ENCODE measurements around the gene CCDC136.
A peak's percentile ranks its signal among the peaks of the same experiment; 100 is the strongest.

The CCDC136 gene

DNA sequence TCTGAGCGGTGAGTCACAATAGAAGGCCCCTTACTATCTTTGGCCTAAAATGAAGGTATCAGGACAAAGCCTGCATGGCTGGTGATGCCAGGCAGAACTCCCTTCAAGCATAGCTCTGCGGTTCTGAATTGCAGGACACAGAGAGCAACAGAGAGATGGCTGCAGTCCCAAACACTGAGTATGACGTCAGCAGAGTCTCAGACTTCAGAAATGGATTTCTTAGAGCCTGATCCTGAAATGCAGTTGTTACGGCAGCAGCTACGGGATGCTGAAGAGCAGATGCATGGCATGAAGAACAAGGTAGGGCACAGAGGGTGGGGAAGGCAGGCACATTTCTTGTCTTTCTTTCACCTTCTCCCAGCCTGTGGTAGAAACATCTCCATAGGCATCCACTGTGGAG lies 13.5 kb downstream of the CCDC136 start:
- DNase-seq (ENCODE audit: low read depth), result no peak

DNA sequence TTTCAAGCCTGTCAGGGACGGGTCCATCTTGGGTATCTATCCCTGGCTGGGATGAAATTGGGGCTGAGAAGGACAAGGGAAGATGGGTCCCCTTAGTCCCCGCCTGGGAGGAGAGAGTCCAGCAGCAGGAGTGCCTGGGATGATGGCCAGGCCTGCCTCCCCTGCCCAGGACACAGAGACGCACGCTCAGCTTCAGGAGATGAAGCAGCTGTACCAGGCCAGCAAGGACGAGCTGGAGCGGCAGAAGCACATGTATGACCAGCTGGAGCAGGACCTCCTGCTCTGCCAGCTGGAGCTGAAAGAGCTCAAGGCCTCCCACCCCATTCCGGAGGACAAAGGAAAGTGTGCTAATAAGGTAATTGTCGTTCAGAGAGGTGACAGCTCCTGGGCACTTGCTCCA lies 15.4 kb downstream of the CCDC136 start:
- no peak for DNase-seq (ENCODE audit: low read depth)

DNA sequence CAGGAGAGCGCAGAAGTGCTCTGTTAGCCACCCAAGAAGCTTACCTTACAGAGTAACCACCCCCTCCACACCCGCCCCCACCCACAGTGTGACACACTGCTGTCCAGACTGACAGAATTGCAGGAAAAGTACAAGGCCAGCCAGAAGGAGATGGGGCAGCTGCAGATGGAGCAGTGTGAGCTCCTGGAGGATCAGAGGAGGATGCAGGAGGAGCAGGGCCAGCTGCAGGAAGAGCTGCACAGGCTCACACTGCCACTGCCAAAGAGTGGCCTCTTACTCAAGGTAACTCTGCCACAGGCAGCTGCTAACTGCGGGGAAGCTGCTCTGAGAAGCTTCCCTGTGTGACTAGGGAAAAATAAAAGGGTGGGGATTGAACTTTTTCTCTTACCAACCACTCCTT lies 17.6 kb downstream of the CCDC136 start:
- no peak for DNase-seq (ENCODE audit: low read depth)

DNA sequence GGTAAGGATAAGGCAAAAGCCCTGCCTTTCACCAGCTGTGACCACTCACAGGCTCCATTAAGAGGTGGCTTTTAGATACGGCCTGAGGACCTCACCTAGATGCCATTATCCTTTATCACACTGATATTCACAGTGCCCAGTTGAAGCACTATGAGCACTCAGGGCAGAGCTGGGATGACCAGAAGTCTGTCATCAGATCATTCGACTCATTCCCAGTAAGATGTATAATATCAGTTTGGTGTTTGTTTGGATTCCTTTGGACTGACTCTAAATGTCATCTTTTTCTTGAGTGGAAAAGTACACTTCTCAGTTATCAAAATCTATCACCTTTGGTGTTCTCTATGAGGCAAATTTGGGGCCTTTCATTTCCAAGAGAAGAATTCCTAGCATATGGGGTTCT lies 18.7 kb downstream of the CCDC136 start:
- no peak for DNase-seq (ENCODE audit: low read depth)

DNA sequence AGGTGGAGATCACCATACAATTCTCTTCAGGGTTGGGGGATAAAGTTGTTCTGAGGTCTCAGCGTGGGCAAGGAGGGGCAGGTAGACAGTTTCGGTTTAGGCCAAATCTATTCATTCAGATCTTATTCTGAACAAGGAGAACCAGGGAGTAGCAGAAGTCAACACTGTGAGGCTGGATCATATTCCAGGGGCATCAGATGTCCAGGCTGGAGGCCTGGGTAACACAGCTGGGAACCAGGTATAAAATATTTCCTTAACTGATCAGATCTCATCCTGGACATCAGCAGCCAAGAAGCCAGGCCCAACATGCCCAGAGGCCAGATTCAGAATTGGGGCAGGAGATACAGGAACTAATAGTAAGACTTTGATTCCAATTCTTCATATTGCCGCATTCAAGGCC lies 19.2 kb downstream of the CCDC136 start:
- no peak for DNase-seq (ENCODE audit: low read depth)

DNA sequence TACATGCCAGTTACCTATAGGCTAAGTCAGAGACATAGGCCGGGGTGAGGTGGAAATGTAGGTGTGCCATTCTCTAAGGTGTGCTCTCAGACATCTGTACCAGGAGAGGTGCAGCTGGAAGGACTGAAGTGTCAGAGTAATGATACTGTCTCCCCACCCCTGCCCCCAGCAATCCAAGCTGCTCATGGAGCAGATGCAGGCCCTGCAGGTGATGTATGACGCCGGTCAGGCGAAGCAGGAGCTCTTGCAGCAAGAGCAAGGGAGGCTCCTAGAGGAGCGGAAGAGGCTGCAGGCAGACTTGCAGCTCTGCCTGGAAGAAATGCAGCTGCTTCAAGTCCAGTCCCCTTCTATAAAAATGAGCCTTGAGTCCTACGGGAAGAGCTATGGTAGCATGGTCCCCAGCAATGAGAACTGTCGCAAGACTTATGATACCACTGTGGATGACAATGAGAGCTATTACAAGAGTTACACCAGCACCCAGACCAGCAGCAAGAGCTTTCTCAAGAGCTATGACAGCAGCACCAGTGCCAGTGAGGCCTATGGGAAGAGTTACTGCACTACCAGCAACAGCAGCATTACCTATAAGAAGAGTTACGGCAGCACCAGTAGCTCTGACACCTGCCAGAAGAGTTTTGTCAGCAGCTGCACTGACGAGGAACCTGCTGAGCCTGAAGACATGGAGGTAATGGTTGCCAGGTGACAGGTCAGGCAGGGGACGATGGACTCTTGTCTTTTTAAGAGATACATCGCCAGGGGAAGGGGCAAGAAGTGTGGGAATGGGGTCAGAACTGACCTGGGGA lies 20.1 kb downstream of the CCDC136 start:
- no peak for DNase-seq (ENCODE audit: low read depth)

DNA sequence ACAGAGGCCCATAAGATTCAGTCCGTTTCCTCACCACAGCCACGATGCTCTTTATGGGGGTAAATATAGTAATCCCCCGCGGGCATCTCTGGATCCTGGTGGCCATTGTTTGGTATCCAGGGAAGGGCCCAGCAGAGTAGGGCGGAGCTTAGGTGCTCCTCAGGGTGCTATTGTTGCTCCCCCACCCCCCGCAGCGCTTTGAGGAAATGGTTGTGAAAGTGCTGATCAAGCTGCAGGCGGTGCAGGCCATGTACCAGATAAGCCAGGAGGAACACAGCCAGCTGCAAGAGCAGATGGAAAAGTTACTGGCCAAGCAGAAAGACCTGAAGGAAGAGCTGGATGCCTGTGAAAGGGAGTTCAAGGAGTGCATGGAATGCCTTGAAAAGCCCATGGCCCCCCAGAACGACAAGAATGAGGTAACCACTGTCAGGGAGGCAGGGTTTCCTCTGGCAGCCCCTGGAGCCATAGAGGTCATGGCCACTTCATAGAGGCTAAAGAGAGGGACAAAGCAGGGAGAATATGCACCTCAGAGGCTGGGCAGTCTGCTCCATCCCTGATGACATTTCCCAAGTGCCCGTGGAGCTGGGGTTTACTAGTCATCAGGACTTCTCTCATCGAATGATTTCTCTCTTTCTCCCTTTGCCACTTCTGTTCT lies 20.9 kb downstream of the CCDC136 start:
- no peak for DNase-seq (ENCODE audit: low read depth)

DNA sequence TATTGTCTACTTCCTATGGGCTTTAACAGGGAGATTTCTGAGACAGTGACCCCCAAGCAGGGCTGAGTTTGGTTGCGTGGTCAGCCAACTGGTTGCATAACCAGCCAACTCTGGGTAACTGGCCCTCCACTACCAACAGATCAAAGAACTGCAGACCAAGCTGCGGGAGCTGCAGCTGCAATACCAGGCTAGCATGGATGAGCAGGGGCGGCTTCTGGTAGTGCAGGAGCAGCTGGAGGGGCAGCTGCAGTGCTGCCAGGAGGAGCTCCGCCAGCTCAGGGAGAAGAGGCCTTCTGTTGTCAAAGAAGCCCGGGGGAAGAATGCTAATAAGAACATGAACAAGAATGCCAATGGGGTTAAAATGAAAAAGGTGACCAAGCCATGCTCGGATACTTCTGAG lies 22.7 kb downstream of the CCDC136 start:
- DNase-seq (ENCODE audit: low read depth), result no peak

DNA sequence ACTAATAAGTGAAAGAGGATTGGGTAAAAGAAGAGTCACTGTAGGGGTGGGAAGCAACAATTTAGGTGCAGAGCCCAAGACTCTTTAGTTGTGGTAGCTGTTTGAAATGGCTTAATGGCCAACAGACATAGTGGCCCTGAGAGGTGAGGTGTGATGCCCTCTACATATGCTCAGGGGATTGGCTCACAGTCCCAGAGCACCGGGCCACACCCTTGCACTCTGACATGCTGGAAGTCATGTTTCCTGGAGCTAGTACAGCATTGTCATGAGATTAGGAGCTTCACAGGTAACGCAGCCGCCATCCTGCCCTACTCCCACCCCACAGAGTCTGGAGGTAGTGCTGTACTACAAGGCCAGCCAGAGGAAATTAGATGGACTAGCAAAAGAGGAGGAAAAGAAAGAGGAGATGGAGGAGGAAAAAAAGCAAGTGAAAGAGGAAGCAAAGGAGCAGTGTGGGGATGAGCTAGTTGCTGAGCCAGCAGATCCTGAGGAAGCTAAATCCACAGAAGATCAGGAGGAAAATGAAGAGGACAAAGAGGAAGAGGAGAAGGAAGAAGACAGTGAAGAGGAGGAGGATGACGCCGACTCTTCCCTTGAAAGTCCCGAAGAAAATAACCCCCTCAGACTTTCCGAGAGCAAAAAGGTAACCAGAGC lies 23.6 kb downstream of the CCDC136 start:
- DNase-seq (ENCODE audit: low read depth), result no peak

DNA sequence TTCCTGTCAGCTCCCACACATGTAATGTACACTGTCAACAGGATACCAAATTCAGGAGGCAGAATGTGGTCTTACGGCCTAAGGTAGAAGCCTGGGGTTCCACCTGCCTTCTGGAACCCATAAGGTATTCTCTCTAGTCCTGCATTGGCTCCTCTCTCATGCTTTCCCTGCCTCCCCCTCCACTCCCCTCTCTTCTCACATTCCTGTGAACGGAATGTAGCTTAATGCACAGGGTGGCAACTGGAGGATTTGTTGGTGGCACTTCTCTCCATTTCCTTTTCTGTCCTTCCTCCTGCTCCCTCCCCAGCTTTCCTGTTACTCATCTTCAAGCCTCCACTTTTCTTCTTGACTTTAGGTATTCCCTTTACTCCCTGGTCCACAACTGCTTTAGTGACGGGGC lies 26.9 kb downstream of the CCDC136 start:
- no peak for DNase-seq (ENCODE audit: low read depth)

DNA sequence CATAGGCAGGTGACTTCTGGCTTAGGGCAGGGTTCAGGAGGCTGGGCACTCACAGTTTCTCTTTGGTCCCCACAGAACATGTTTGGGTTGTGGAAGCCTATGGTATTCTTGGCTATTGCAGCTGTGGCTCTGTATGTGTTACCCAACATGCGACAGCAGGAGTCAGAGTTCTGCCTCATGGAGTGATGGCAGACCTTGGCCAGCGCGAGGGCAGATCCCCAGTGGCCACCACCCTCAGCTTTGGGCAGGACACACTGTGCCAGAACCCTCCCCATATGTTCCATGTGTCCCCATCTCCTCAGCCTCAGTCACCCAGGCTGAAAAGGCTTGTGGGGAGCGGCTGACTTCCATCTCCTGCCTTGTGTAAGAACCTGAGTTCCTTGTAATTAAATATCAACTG lies 30.0 kb downstream of the CCDC136 start:
- no peak for DNase-seq (ENCODE audit: low read depth)

DNA sequence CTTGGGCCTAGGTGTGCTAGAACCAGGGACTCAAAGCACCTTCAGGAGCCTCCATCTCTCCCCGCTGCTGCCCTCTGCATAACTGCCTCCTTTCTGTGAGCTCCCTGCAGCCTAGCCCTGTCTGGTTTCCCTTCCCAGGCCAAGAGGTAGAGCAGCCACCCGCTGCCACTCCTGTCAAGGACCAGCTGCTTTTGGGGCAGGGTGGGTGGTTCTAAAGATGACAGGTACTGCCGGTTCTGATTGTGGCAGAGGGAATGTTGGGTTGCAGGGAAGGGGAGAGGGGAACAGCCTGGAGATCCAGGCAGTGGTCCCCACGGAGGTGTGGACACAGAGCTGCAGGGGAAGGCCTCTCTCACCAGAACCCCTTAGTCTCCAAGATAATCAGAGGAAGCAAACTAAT lies 34.7 kb downstream of the CCDC136 start:
- DNase-seq (ENCODE audit: low read depth), result no peak

DNA sequence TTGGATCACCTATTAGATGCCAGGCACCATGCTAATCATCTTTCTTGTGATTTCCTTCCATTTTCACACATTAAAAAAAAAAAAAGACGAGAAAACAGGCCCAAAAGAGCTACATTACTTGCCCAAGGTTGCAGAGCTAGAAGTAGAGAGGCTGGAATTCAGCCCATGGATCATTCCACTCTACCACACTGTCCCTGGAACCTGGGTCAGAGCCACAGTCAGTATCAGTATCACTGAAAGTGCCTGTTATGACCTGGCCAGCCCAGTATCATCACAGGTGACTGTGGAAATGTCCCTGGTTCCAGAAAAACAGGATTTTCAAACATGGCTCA lies 35.1 kb downstream of the CCDC136 start:
- no peak for DNase-seq (ENCODE audit: low read depth)

DNA sequence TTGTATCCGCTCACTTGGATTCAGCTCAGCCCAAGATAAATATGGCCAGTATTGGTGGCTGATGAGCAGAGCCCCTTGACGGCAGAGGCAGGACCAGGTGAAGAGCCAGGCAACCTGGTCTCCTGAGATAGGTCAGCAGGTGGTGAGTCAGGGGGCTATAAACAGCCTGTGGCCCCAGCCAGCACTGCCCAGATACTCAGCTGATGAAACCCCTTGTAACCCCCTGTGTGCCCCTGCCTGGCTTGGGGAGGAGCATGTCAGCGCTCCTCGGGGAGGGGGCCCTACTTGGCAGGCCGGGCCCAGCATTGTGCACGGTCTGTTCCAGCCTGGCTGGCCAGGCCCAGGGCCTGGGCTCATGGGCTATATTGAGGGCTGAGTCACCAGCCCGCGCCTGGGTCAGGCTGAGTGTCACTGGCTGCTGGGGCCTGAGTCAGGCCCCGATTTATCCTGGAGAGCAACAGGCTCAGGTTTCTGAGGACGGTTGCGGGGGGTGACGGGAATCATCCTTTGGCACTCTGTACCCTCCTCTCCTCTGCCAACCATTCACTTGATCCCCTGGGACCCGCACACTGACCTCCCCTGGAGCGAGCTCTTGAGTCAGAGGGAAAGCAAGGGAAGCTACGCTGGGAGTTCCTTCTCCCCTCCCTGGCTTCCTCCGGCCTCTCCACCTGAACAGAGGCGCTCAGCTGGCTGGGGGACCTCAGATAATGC lies 35.6 kb downstream of the CCDC136 start:
- DNase-seq (ENCODE audit: low read depth), result peak; percentile 47

DNA sequence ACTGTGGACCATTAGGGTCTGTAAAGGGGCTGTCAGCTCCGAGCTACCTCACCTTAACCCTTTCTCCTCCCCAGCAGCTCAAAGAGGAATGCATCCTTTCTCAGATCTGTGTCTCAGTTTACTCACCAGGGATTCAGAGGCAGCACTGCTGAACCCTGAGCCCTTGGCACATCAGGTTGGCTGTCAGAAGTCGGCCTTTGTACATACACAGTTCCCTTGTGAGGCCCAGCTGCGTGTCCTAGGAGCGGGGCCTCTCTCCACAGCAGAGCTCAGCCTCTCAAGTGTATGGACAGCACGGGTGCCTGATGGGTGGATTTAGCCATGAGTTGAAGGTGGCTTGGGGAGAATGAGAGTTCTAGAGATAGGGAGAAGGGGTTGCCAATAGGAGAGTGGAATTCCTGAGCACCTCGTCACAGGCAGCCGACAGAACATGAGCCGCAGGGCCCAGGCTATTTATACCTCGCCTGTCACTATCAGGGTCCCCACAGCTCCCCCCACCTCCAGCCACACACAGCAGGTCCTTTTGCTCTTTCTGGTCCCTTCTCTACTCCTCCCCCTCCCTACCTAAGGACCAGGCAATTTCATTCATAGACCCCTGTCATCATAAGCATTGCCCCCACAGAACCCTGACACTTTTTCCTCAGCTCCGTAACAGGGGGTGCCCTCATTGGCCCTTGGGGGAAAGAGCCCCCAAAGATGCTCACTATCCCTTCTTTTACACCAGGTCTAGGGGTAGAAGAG lies 36.4 kb downstream of the CCDC136 start:
- peak; percentile 33 for DNase-seq (ENCODE audit: low read depth)

DNA sequence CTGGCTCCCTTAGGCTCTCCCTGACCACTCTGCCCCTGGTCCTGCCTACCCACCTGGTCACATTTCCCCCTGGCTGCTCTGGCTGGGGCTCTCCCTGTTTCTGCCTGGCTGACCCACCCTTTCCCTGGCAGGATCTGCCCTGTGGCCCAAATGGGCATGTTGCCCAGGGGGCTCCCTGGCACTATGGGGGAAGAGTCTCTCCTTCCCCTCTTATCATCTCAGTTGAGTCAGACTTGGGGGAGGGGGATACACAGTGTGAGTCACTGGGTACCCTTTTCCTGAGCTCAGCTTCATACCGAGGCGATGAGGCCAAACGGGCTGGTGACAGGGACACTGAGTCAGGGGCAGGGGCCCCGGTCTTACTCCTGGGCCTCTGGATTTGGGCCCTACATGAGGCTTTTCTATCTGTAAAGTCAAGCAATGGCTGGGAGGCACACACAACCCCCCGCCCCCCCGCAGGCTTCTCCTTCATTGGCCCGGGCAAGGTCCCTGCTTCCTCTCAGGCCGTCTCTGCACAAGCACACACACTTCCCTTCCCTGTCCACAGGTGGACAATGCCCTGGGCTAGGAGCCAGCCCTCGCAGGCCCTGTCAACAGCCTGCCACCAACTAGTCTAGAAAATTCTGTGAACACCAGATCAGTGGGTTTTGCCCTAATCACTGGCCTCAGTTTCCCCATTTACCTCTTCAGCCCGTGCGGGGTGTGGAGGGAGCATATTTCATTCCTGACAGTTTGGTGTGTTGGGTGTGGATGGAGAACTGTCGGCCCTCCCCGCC lies 37.8 kb downstream of the CCDC136 start:
- no peak for DNase-seq (ENCODE audit: low read depth)

DNA sequence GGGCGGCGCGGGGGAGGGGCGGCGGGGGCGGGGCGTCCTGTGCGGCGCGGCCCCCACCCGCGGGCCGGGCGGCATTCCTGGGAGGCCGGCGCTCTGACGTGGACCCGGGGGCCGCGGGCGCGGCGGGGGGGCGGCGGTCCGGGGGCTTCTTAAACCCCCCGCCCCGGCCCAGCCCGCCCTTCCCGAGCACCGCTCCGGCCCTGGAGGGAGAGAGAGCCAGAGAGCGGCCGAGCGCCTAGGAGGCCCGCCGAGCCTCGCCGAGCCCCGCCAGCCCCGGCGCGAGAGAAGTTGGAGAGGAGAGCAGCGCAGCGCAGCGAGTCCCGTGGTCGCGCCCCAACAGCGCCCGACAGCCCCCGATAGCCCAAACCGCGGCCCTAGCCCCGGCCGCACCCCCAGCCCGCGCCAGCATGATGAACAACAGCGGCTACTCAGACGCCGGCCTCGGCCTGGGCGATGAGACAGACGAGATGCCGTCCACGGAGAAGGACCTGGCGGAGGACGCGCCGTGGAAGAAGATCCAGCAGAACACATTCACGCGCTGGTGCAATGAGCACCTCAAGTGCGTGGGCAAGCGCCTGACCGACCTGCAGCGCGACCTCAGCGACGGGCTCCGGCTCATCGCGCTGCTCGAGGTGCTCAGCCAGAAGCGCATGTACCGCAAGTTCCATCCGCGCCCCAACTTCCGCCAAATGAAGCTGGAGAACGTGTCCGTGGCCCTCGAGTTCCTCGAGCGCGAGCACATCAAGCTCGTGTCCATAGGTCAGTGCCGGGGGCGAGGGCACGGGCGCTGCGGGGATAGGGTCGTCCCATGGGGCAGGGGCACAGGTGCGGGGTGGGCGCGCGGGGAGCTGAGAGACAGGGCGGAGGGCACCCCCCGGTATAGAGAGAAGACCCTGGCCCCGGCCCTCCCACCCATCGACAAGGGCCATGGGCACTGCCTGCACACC lies 38.7 kb downstream of the CCDC136 start, which contains the start of gene FLNC:
Gene FLNC, plus strand, starts transcription at position 176 of the 947 bp plus-strand sequence. Its CDS starts 232 bp downstream, at position 408.
- no peak for DNase-seq (ENCODE audit: low read depth)

DNA sequence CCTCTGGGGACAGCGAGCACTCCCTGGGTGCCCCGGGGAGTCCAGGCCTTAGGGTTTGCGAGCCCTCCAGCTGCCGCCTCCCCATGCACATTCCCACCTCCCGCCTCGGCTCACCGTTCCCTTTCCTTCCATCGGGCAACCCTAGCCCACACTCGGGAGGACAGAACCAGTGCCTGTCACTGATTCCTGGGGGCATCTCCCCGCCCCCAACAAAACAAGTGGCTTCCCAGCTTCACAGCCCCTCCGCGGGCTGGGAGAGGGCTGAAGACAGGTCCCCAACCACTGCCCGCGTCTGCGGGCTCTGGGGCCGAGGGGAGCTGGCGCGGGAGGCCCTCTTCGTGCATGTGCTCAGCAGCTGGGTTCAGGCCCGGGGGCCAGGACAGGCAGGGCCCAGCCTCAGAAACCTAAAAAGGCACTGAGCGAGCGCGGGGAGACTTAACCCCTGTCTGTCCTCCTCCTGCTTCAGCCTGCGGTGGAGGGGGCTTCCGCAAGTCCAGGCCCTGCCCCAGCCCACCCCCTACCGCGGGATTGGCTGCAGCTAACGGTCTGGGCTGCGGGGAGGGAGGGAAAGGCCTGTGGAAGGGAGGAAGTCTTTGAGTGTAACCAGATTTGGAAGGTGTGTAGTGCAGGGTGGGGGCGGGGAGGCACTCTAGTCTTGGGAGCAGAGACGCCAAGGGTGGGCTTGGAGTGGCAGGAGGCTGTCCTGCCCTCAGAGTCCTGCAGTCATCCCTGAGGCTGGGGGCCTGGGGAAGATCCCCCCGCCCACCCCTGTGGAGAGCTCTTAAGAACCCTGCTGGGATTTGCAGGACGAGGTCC lies 39.6 kb downstream of the CCDC136 start:
- no peak for DNase-seq (ENCODE audit: low read depth)

Data from HS-5 (cell line).